ENCODE measurements around the gene TRIP6.

- TF ChIP-seq CTCF (conservative IDR thresholded peaks at IDR 0.05; ENCODE audit: low read depth, low read length): no peak
- TF ChIP-seq EZH2 (IDR thresholded peaks at IDR 0.05; ENCODE audit: borderline replicate concordance, low read depth, low read length, poor library complexity, severe bottlenecking): no peak
These were observed 44.1 kb upstream of the TRIP6 start for GRCh38 chr7:100823140-100823525.
